ENCODE data around the gene NRG2. TPM values are rescaled to one million over a fixed set of nuclear protein-coding genes. Genes with fewer than 3 reads are reported as not detected.

The NRG2 gene
- total RNA-seq, 1 experiment from 2014 or later: not detected

DNA sequence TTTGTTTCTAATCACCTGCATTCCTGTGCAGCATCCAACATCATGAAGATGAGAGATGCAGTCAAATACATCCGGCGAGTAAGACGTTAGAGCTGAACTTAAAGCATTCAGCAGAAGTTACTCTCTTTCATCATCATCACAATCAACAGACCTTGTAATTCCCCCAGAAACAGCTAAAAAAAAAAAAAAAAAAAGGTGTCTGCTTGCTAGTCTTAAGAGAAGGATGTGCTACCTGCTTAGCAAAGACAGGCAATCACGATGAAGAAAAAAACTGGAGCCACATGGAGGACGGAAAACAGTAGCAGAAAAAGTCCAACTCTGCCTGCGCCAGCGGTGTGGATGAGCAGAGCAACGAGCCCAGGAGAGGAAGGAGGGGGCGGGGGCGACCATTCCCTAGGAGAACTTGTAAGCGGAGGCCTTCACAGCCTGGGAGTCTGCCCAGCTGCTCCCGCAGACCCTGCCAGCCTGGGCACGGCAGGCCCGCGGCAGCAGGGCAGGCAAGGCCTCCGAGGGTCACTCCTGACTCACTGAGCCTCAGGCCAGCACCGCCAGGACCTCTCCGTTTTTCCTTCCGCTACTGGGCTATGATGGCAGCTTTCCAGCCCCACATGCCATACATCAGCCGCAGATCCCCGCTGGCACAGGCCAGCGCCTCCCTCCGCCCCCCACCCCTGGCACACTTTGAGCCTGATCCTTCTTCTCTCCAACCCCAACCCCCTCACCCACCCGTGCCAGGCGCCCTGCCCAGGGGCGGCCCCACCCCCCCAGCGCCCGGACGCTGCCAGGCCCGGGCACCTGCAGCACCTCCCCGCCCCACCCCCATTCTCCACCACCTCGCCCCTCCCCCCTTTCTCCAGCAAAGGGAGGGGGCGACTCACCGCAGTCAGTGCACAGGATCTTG lies 1.4 kb downstream of the NRG2 start:
- peaks cover 13% of the 10 kb centered on the region for H3K4me1 ChIP-seq (ENCODE audit: insufficient read depth, low read length, poor library complexity, severe bottlenecking)
- no peak overlapping the region for H3K27ac ChIP-seq (ENCODE audit: low read depth, low read length, poor library complexity, severe bottlenecking)
- peak overlapping the region; percentile 52 for H3K4me3 ChIP-seq (ENCODE audit: low read depth, low read length, poor library complexity, severe bottlenecking)
- intact Hi-C loops (cut with micrococcal nuclease; ENCODE audit: unreplicated experiment): no loop called here
- ChIA-PET POLR2A (ENCODE audit: low non-redundant PET) (interaction anchor here (0.6 kb wide), 1 partner anchor 419 kb away, joined by 7 read pairs; no protein-coding TSS in a partner anchor), CTCF (interaction anchor here (0.6 kb wide), 1 partner anchor 198 kb away, joined by 6 read pairs; no protein-coding TSS in a partner anchor)
- DNase-seq (ENCODE audit: low spot score): peak; percentile 26
- BruUV-seq (replicated peaks): no TSS peak
- TF ChIP-seq EZH2 (IDR thresholded peaks at IDR 0.05; ENCODE audit: borderline replicate concordance, low read depth, low read length, poor library complexity, severe bottlenecking): peak; percentile 48
- no peak for TF ChIP-seq CTCF (conservative IDR thresholded peaks at IDR 0.05; ENCODE audit: low read depth, low read length)
- H3K9me3 ChIP-seq (ENCODE audit: low read depth, low read length, poor library complexity, severe bottlenecking): no peaks in the 10 kb centered on the region
- peaks cover 83% of the 10 kb centered on the region for H3K27me3 ChIP-seq (replicated peaks; ENCODE audit: insufficient read depth, low read depth, low read length, poor library complexity)
- no peaks in the 10 kb centered on the region for H3K36me3 ChIP-seq (ENCODE audit: insufficient read depth, low read length, poor library complexity, severe bottlenecking)

- BruUV-seq (replicated peaks): no TSS peak
- H3K27ac ChIP-seq (ENCODE audit: low read depth, low read length, poor library complexity, severe bottlenecking): no peak overlapping the region
- POLR2A ChIA-PET (ENCODE audit: low non-redundant PET): interaction anchor here (0.6 kb wide), 1 partner anchor 418 kb away, joined by 7 read pairs; no protein-coding TSS in a partner anchor
- TF ChIP-seq CTCF (conservative IDR thresholded peaks at IDR 0.05; ENCODE audit: low read depth, low read length) (no peak), EZH2 (IDR thresholded peaks at IDR 0.05; ENCODE audit: borderline replicate concordance, low read depth, low read length, poor library complexity, severe bottlenecking) (no peak)
- H3K27me3 ChIP-seq (replicated peaks; ENCODE audit: insufficient read depth, low read depth, low read length, poor library complexity): peaks cover 89% of the 10 kb centered on the region
- CTCF ChIA-PET: interaction anchor here (0.6 kb wide), 1 partner anchor 197 kb away, joined by 6 read pairs; no protein-coding TSS in a partner anchor
- DNase-seq (ENCODE audit: low spot score): no peak
- H3K36me3 ChIP-seq (ENCODE audit: insufficient read depth, low read length, poor library complexity, severe bottlenecking): no peaks in the 10 kb centered on the region
- H3K4me3 ChIP-seq (ENCODE audit: low read depth, low read length, poor library complexity, severe bottlenecking): no peak overlapping the region
- intact Hi-C loops (cut with micrococcal nuclease; ENCODE audit: unreplicated experiment): no loop called here
- H3K9me3 ChIP-seq (ENCODE audit: low read depth, low read length, poor library complexity, severe bottlenecking): no peaks in the 10 kb centered on the region
- H3K4me1 ChIP-seq (ENCODE audit: insufficient read depth, low read length, poor library complexity, severe bottlenecking): peaks cover 13% of the 10 kb centered on the region
Observed at GRCh38 chr5:140041099-140041491, 2.0 kb downstream of the NRG2 start.

- CTCF ChIA-PET: no interaction called here
- no peak overlapping the region for H3K27ac ChIP-seq (ENCODE audit: low read depth, low read length, poor library complexity, severe bottlenecking)
Observed at GRCh38 chr5:140040358-140040757, 2.7 kb downstream of the NRG2 start.

More at GRCh38 chr5:140040358-140040757, 2.7 kb downstream of the NRG2 start:
- Histone ChIP-seq H3K9me3 (ENCODE audit: low read depth, low read length, poor library complexity, severe bottlenecking) (no peaks in the 10 kb centered on the region), H3K4me3 (ENCODE audit: low read depth, low read length, poor library complexity, severe bottlenecking) (no peak overlapping the region), H3K27me3 (replicated peaks; ENCODE audit: insufficient read depth, low read depth, low read length, poor library complexity) (peaks cover 91% of the 10 kb centered on the region), H3K4me1 (ENCODE audit: insufficient read depth, low read length, poor library complexity, severe bottlenecking) (peaks cover 13% of the 10 kb centered on the region), H3K36me3 (ENCODE audit: insufficient read depth, low read length, poor library complexity, severe bottlenecking) (no peaks in the 10 kb centered on the region)
- DNase-seq (ENCODE audit: low spot score): no peak
- POLR2A ChIA-PET (ENCODE audit: low non-redundant PET): no interaction called here
- intact Hi-C loops (cut with micrococcal nuclease; ENCODE audit: unreplicated experiment): no loop called here
- no TSS peak for BruUV-seq (replicated peaks)
- no peak for TF ChIP-seq EZH2 (IDR thresholded peaks at IDR 0.05; ENCODE audit: borderline replicate concordance, low read depth, low read length, poor library complexity, severe bottlenecking)
- TF ChIP-seq CTCF (conservative IDR thresholded peaks at IDR 0.05; ENCODE audit: low read depth, low read length): no peak
